ENCODE data around the gene ENOX1. TPM values are rescaled to one million over a fixed set of nuclear protein-coding genes. Genes with fewer than 3 reads are reported as not detected.

The ENOX1 gene
- total and polyA plus RNA-seq, 2 of the 13 experiments (the other 11 are each of a cell fraction or from before 2014, with no cell fraction given) = not detected

- ATAC-seq (no peak), DNase-seq (ENCODE audit: low spot score) (no peak), FAIRE-seq (no peak)
- H3K27ac ChIP-seq (ENCODE audit: extremely low read length, insufficient read depth, low read length) = no peak overlapping the region
- H4K20me1 ChIP-seq (ENCODE audit: insufficient read depth, low read length) = no peaks in the 10 kb centered on the region
- BruUV-seq (replicated peaks) = no TSS peak
- no peaks in the 10 kb centered on the region for H3K79me2 ChIP-seq (ENCODE audit: insufficient read depth, low read length)
- ChIA-PET POLR2A (no interaction called here), CTCF (ENCODE audit: low intra/inter-chr PET ratio, low total read pairs) (no interaction called here)
- no peak overlapping the region for H3K4me2 ChIP-seq (ENCODE audit: low read depth, low read length)
- TF ChIP-seq DPF2 (CRISPR knock-in tag; IDR thresholded peaks at IDR 0.05; ENCODE audit: borderline replicate concordance, low read depth) (no peak), CCAR2 (optimal IDR thresholded peaks at IDR 0.05; ENCODE audit: low read depth, low read length) (no peak), ZNF142 (CRISPR knock-in tag; IDR thresholded peaks at IDR 0.05) (no peak), ZBTB34 (CRISPR knock-in tag; IDR thresholded peaks at IDR 0.05) (no peak), ZNF800 (CRISPR knock-in tag; IDR thresholded peaks at IDR 0.05) (no peak), HMGA1 (CRISPR knock-in tag; conservative IDR thresholded peaks at IDR 0.05) (no peak), REL (CRISPR knock-in tag; conservative IDR thresholded peaks at IDR 0.05) (no peak), TRIM24 (CRISPR knock-in tag; IDR thresholded peaks at IDR 0.05) (no peak), STAT5B (CRISPR knock-in tag; IDR thresholded peaks at IDR 0.05) (no peak)
- in situ Hi-C loops (cut with HindIII; ENCODE audit: extremely low pct_ligation_motif_present, low pct_unique_long_range_greater_than_20kb) = no loop called here
- H3K9ac ChIP-seq (ENCODE audit: insufficient read depth, low read depth, low read length) = no peak overlapping the region
- H3K4me3 ChIP-seq (replicated peaks in 1 of 3; ENCODE audit: insufficient read depth in 1 of 3, low read depth in 2 of 3, low read length in 3 of 3) = no peak overlapping the region
- WGBS (ENCODE audit: low lambda C conversion rate) = 4% methylated on average over 2 of the region's 2 CpGs
- H3K36me3 ChIP-seq (replicated peaks in 1 of 2; ENCODE audit: control insufficient read depth in 1 of 2, insufficient read depth in 2 of 2, low read length in 2 of 2) = no peaks in the 10 kb centered on the region
- no peaks in the 10 kb centered on the region for H3K4me1 ChIP-seq (ENCODE audit: insufficient read depth, low read length)
- no peaks in the 10 kb centered on the region for H3K27me3 ChIP-seq (ENCODE audit: control insufficient read depth in 1 of 2, insufficient read depth in 2 of 2, low read length in 2 of 2)
- intact Hi-C loops (cut with micrococcal nuclease; ENCODE audit: unreplicated experiment) = no loop called here
- H3K9me3 ChIP-seq (ENCODE audit: low read length) = no peaks in the 10 kb centered on the region
- no peak overlapping the region for H2AFZ ChIP-seq (ENCODE audit: low read length)
Measured at GRCh38 chr13:43243711-43244110, 543.1 kb downstream of the ENOX1 start.

Measured in HepG2 (cell line).